Endothelial cell (in vitro differentiated cells): ENCODE results near the gene IGHMBP2. TPM values are rescaled to one million over a fixed set of nuclear protein-coding genes. Genes with fewer than 3 reads are reported as not detected.

Experiments used
- DNase-seq: peaks from one replicate; pipeline ENCODE4 v3.0.0; 2021; ENCODE audit warnings: low spot score
- H3K27ac Mint-ChIP-seq: one replicate; pipeline ENCODE4 v1.8.0; 2021; ENCODE audit warnings: mixed read lengths, inconsistent platforms; ENCODE audit not compliant: unreplicated experiment
- H3K27me3 Mint-ChIP-seq: one replicate; pipeline ENCODE4 v1.8.0; 2021; ENCODE audit warnings: mild to moderate bottlenecking, moderate library complexity, mixed read lengths, inconsistent platforms; ENCODE audit not compliant: unreplicated experiment
- H3K36me3 Mint-ChIP-seq: one replicate; pipeline ENCODE4 v1.8.0; 2021; ENCODE audit warnings: mild to moderate bottlenecking, low read depth, mixed read lengths, inconsistent platforms; ENCODE audit not compliant: unreplicated experiment
- H3K4me1 Mint-ChIP-seq: one replicate; pipeline ENCODE4 v1.8.0; 2021; ENCODE audit warnings: mild to moderate bottlenecking, mixed read lengths, inconsistent platforms; ENCODE audit not compliant: unreplicated experiment
- H3K4me3 Mint-ChIP-seq: one replicate; pipeline ENCODE4 v1.8.0; 2021; ENCODE audit warnings: mild to moderate bottlenecking, mixed read lengths, inconsistent platforms; ENCODE audit not compliant: unreplicated experiment
- H3K9me3 Mint-ChIP-seq: one replicate; pipeline ENCODE4 v1.8.0; 2021; ENCODE audit warnings: mixed read lengths, inconsistent platforms; ENCODE audit not compliant: unreplicated experiment
- total RNA-seq: library from RNA; stranded (reverse); fragmentation: NEBNext Ultra II Directional; extraction: Animal tissue kit (Norgen Biotek cat#: 25700); gene quantifications from one replicate; pipeline ENCODE4 v1.2.1, GENCODE V29; 2021; ENCODE audit not compliant: unreplicated experiment
- TF ChIP-seq, protein P1 (sequence below): fragments of 200-600 bp; sonication (generic); IDR thresholded peaks from one replicate; pipeline ENCODE4 v1.5.0; 2021; ENCODE audit warnings: antibody characterized with exemption; ENCODE audit not compliant: unreplicated experiment

IGHMBP2 gene
- total RNA-seq, 1 donor from 2014 or later = 14.1 TPM

DNA sequence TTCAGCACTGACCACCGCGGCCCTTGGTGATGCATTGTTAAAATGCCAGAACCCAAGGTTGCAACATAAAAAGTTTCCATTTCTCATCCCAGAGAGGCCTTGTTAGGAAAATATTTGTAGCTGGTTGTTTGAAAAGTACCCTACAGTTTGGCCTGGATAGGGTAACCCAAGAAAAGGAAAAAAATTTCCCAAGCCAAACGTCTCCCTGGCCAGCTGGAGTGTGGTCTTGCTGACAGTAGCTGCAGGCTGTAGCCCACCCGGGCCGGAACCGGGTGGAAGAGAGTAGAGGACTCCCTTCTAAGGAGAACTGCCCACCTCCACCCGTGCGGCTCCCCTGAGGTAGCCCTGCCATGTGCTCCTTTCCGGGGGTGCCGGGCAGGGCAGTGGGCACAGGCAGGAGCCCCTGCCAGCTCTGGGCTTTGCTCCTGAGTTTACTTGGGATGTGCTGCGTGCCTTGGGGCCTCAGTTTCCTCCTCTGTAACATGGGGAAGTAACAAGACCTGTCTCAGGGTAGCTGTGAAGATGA, 38.5 kb downstream of the IGHMBP2 start:
- TF ChIP-seq, protein P1, sequence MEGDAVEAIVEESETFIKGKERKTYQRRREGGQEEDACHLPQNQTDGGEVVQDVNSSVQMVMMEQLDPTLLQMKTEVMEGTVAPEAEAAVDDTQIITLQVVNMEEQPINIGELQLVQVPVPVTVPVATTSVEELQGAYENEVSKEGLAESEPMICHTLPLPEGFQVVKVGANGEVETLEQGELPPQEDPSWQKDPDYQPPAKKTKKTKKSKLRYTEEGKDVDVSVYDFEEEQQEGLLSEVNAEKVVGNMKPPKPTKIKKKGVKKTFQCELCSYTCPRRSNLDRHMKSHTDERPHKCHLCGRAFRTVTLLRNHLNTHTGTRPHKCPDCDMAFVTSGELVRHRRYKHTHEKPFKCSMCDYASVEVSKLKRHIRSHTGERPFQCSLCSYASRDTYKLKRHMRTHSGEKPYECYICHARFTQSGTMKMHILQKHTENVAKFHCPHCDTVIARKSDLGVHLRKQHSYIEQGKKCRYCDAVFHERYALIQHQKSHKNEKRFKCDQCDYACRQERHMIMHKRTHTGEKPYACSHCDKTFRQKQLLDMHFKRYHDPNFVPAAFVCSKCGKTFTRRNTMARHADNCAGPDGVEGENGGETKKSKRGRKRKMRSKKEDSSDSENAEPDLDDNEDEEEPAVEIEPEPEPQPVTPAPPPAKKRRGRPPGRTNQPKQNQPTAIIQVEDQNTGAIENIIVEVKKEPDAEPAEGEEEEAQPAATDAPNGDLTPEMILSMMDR = no peak
- H3K4me3 Mint-ChIP-seq = no peak overlapping the region
- no peak for DNase-seq
- H3K36me3 Mint-ChIP-seq = peaks cover 10% of the 10 kb centered on the region
- no peaks in the 10 kb centered on the region for H3K27me3 Mint-ChIP-seq
- no peaks in the 10 kb centered on the region for H3K4me1 Mint-ChIP-seq
- H3K9me3 Mint-ChIP-seq = no peaks in the 10 kb centered on the region
- no peak overlapping the region for H3K27ac Mint-ChIP-seq

DNA sequence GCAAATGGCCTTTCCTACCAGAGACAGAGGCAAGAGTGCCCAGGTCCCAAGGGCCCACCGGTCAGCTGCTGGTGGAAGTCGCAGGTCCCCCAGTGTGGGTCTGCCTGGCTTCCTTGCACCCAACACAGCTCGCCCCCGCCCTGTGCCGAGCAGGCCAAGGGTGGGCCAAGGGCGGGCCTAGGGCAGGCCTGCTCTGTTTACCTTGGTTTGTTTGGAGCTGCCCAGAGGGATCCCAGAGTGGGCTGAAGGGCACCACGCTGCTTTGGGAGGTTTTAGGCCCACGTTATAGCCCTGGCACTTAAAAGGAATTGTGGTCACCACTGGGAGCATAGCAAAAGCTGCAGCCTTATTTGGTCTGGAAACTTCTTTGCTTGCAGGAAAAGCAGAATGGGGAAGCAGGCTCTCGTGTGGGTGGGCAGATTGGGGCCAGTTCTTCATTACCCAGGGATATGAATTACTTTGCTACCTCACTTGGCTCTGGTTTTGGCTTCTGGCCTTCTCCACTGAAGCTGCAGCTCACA, 39.1 kb downstream of the IGHMBP2 start:
- H3K36me3 Mint-ChIP-seq = peaks cover 10% of the 10 kb centered on the region
- no peaks in the 10 kb centered on the region for H3K27me3 Mint-ChIP-seq
- no peak overlapping the region for H3K4me3 Mint-ChIP-seq
- peaks cover under 1% of the 10 kb centered on the region for H3K4me1 Mint-ChIP-seq
- H3K9me3 Mint-ChIP-seq = no peaks in the 10 kb centered on the region
- DNase-seq = no peak
- H3K27ac Mint-ChIP-seq = no peak overlapping the region
- TF ChIP-seq, protein P1 = no peak

DNA sequence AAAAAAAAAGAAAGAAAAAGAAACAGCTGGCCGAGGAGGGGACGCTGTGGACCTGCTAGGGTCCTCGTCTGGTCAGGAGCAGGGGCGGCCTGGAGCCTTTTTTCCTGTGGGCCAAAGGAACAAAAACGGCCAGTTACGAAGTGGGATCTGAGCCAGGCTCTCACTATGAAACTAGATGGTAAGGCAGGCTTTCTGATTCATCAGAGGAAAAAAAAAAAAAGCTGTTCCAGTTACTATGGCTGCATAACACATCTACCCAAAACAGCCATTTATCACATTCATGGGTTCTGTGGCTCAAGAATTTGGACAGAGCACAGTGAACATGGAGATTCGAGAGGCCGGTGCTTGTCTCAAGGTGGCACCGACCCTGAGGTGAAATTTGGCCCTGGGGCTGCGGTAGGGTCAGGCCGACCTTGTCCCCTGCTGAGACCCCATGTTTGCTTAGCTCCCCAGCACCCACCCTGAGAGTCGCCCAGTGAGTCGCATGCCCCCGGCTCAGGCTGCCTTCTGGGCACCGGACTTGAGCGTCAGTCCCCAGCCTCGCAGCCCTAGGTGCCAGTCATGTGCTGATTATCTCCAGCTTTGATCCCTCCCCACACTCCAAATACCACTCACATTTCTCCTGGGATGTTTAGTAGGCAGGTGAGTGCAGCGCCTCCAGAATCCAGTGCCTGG, 42.9 kb downstream of the IGHMBP2 start:
- Mint-ChIP-seq H3K4me3 (no peak overlapping the region), H3K27ac (no peak overlapping the region), H3K4me1 (peaks cover 3% of the 10 kb centered on the region), H3K36me3 (no peaks in the 10 kb centered on the region), H3K9me3 (no peaks in the 10 kb centered on the region), H3K27me3 (no peaks in the 10 kb centered on the region)
- TF ChIP-seq, protein P1 = no peak
- DNase-seq = no peak

DNA sequence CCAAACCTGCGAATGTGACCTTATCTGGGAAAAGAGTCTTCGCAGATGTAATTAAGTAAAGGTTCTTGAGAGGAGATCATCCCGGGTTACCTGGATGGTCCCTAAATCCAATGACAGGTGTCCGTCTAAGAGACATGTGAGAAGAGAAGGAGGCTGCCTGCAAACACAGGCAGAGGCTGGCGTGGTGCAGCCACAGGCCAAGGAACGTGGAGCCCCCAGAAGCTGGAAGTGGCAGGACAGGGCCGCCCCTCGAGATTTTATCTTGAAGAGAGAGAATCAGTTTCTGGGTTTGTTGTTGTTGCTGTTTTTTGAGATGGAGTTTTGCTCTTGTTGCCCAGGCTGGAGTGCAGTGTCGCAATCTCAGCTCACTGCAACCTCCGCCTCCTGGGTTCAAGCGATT, 43.5 kb downstream of the IGHMBP2 start:
- Mint-ChIP-seq H3K27ac (no peak overlapping the region), H3K4me3 (no peak overlapping the region), H3K36me3 (no peaks in the 10 kb centered on the region), H3K27me3 (no peaks in the 10 kb centered on the region), H3K4me1 (peaks cover 3% of the 10 kb centered on the region), H3K9me3 (no peaks in the 10 kb centered on the region)
- no peak for DNase-seq
- TF ChIP-seq, protein P1 = no peak

DNA sequence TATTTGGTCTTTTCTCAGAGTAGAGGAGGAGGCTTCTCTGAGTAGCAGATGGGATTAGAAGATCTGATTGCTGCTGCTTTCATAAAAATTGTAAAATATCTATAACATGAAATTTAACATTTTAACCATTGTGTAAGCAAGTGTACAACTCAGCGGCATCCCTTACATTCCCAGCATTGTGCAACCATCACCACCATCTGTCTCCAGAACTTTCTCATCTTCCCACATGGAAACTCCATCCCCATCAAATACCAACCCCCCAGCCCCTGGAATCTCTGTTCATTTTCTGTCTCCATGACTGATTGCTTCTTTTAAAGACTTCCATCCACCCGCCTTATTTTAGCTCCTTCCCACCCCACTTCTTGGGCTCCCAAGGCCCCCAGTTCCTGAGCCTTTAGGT, 44.8 kb downstream of the IGHMBP2 start:
- TF ChIP-seq, protein P1 = no peak
- H3K36me3 Mint-ChIP-seq = no peaks in the 10 kb centered on the region
- no peaks in the 10 kb centered on the region for H3K27me3 Mint-ChIP-seq
- H3K27ac Mint-ChIP-seq = no peak overlapping the region
- H3K4me1 Mint-ChIP-seq = peaks cover 3% of the 10 kb centered on the region
- H3K9me3 Mint-ChIP-seq = no peaks in the 10 kb centered on the region
- no peak for DNase-seq
- H3K4me3 Mint-ChIP-seq = no peak overlapping the region
